K562 (cell line): ENCODE results near the gene RITA1. TPM values are rescaled to one million over a fixed set of nuclear protein-coding genes. Genes with fewer than 3 reads are reported as not detected.

ENCODE experiments used
- ATAC-seq: fragments of 200-7000 bp; cut with Tn5 transposase; 3 replicates; pipeline ENCODE4 v1.9.1; 2020; ENCODE audit warnings: moderate library complexity
- BruUV-seq: library from RNA; stranded (reverse); fragments of 400-500 nt; replicated peaks from 2 replicates; lab custom pipeline; 2021; lab: Mats Ljungman, UMichigan
- CTCF ChIA-PET: fragments of 300-600 bp; formaldehyde crosslinking; extraction: SDS; loops from one replicate; lab custom pipeline; 2021; ENCODE audit warnings: low intra/inter-chr PET ratio; lab: Yijun Ruan, JAX
- POLR2A ChIA-PET: fragments of 300-600, 350-650 bp; sonication (Branson Sonifier 250); formaldehyde crosslinking; extraction: SDS; loops from one replicate; lab custom pipeline; 2021; ENCODE audit warnings: antibody characterized with exemption, inconsistent platforms; lab: Yijun Ruan, JAX
- DNase-seq, 4 experiments: peaks; one replicate each; pipeline versions ENCODE4 v3.0.0 to v3.0.0-alpha.2; 2011 to 2018; ENCODE audit warnings: low spot score in 3 of 4, mixed read lengths in 3 of 4; ENCODE audit errors: extremely low read depth in 1 of 4
- FAIRE-seq: peaks from 2 replicates; lab custom pipeline; 2011; peaks lifted over from hg19 to GRCh38; lab: Jason Lieb, UNC
- H2AFZ ChIP-seq: 2 replicates; pipeline ENCODE4 v1.6.0; 2011; ENCODE audit warnings: low read depth, low read length, control low read depth, inconsistent platforms
- H3K27ac ChIP-seq: fragments of 200-600 bp; 3 replicates; pipeline ENCODE4 v1.8.0; 2011; ENCODE audit warnings: low read depth, mild to moderate bottlenecking, control low read depth, inconsistent platforms, low read length, moderate library complexity, mixed read lengths; ENCODE audit errors: extremely low read depth
- H3K27me3 ChIP-seq, 2 experiments: fragments of 300-600 bp in 1 of 2; 2 replicates in 1 of 2; 3 replicates in 1 of 2; pipeline versions ENCODE4 v1.6.0 to v1.8.0; 2011; ENCODE audit warnings: inconsistent platforms in 2 of 2, low read length in 2 of 2, mild to moderate bottlenecking in 1 of 2, mixed read lengths in 1 of 2, moderate library complexity in 1 of 2; ENCODE audit not compliant: control insufficient read depth in 2 of 2, insufficient read depth in 2 of 2
- H3K36me3 ChIP-seq: fragments of 300-600 bp; 3 replicates; pipeline ENCODE4 v1.8.0; 2011; ENCODE audit warnings: mild to moderate bottlenecking, low read length, inconsistent platforms; ENCODE audit not compliant: control insufficient read depth, insufficient read depth
- H3K4me1 ChIP-seq, 2 experiments: fragments of 200-600 bp in 1 of 2; replicated peaks in 1 of 2; 2 replicates in 1 of 2; 3 replicates in 1 of 2; pipeline versions ENCODE4 v1.5.1 to v1.8.0; 2011; ENCODE audit warnings: inconsistent platforms in 2 of 2, low read length in 2 of 2, mild to moderate bottlenecking in 1 of 2, mixed read lengths in 1 of 2, moderate library complexity in 1 of 2; ENCODE audit not compliant: control insufficient read depth in 2 of 2, insufficient read depth in 2 of 2
- H3K4me2 ChIP-seq: 2 replicates; pipeline ENCODE4 v1.6.1; 2011; ENCODE audit warnings: low read length, control low read depth, inconsistent platforms, mixed read lengths; ENCODE audit not compliant: insufficient read depth
- H3K4me3 ChIP-seq: fragments of 200-600 bp; sonication (generic), shearing (Covaris generic); 2 replicates; pipeline ENCODE4 v1.5.1; 2016; ENCODE audit warnings: control low read depth, inconsistent platforms
- H3K79me2 ChIP-seq: fragments of 200-600 bp; 3 replicates; pipeline ENCODE4 v1.8.0; 2011; ENCODE audit warnings: low read length, inconsistent platforms; ENCODE audit not compliant: control insufficient read depth, insufficient read depth
- H3K9ac ChIP-seq, 2 experiments: 2 replicates each; pipeline versions ENCODE4 v1.6.0 to v1.6.1; 2011; ENCODE audit warnings: low read depth in 2 of 2, low read length in 2 of 2, control low read depth in 1 of 2, inconsistent platforms in 1 of 2, mild to moderate bottlenecking in 1 of 2, mixed read lengths in 1 of 2; ENCODE audit not compliant: insufficient read depth in 1 of 2
- H3K9me1 ChIP-seq: one replicate; pipeline ENCODE4 v1.6.0; 2011; ENCODE audit warnings: inconsistent platforms, mild to moderate bottlenecking, low read length, moderate library complexity; ENCODE audit not compliant: control insufficient read depth, insufficient read depth
- H3K9me3 ChIP-seq: replicated peaks from 2 replicates; pipeline ENCODE4 v1.5.1; 2011; ENCODE audit warnings: low read depth, low read length, inconsistent platforms; ENCODE audit not compliant: control insufficient read depth, insufficient read depth
- H4K20me1 ChIP-seq: replicated peaks from 2 replicates; pipeline ENCODE4 v1.6.1; 2011; ENCODE audit warnings: low read length, inconsistent platforms, mixed read lengths; ENCODE audit not compliant: control insufficient read depth, insufficient read depth
- BCOR ChIP-seq: fragments of 450-650 bp; IDR thresholded peaks from 2 replicates; pipeline ENCODE4 v1.6.1; 2016
- HNRNPK ChIP-seq: fragments of 200-400 bp; formaldehyde crosslinking; IDR thresholded peaks from one replicate; pipeline ENCODE4 v1.6.1; 2018; ENCODE audit warnings: mild to moderate bottlenecking, low read depth, low read length; ENCODE audit not compliant: poor library complexity, severe bottlenecking
- KDM1A ChIP-seq, 2 experiments: fragments of 450-650 bp; IDR thresholded peaks; 2 replicates each; pipeline ENCODE4 v1.6.1; 2016; ENCODE audit warnings: mild to moderate bottlenecking in 2 of 2
- NCOA6 ChIP-seq: fragments of 450-650 bp; IDR thresholded peaks from 2 replicates; pipeline ENCODE4 v1.6.1; 2017; ENCODE audit warnings: mild to moderate bottlenecking
- PTBP1 ChIP-seq: fragments of 200-400 bp; formaldehyde crosslinking; IDR thresholded peaks from 2 replicates; pipeline ENCODE4 v1.6.1; 2017; ENCODE audit warnings: low read depth, low read length
- SMARCA5 ChIP-seq: fragments of 450-650 bp; IDR thresholded peaks from 2 replicates; pipeline ENCODE4 v1.6.1; 2016
- TBP ChIP-seq: optimal IDR thresholded peaks from 2 replicates; pipeline ENCODE3; 2011; ENCODE audit warnings: low read depth, low read length, improper control_type of control experiment
- YY1 ChIP-seq, 3 experiments: IDR thresholded peaks; 2 replicates each; pipeline ENCODE4 v1.6.1; 2011; ENCODE audit warnings: low read length in 2 of 3, mild to moderate bottlenecking in 2 of 3, moderate library complexity in 2 of 3, borderline replicate concordance in 1 of 3, control low read depth in 1 of 3, low read depth in 1 of 3; ENCODE audit not compliant: insufficient read depth in 3 of 3, insufficient replicate concordance in 2 of 3, control insufficient read depth in 1 of 3, insufficient read length in 1 of 3; ENCODE audit errors: extremely low read depth in 1 of 3
- ZFP36 ChIP-seq: fragments of 150-350 bp; IDR thresholded peaks from 2 replicates; pipeline ENCODE4 v1.6.1; 2018; ENCODE audit warnings: low read length, low read depth; ENCODE audit not compliant: partially characterized antibody
- ZKSCAN3 ChIP-seq: fragments of 250-450 bp; sonication (Bioruptor Pico); IDR thresholded peaks from 2 replicates; pipeline ENCODE4 v1.4.0; 2020
- ZKSCAN8 ChIP-seq: fragments of 200-800 bp; sonication (Bioruptor generic); IDR thresholded peaks from 2 replicates; pipeline ENCODE4 v1.6.1; 2016; ENCODE audit warnings: missing genetic modification characterization, missing compliant biosample characterization
- ZNF224 ChIP-seq: sonication (generic); formaldehyde crosslinking; IDR thresholded peaks from 2 replicates; pipeline ENCODE4 v1.8.0; 2022; ENCODE audit warnings: mild to moderate bottlenecking, missing genetic modification reagents
- ZNF436 ChIP-seq: fragments of 250-450, 450-650 bp; sonication (Bioruptor Pico); formaldehyde crosslinking; IDR thresholded peaks from 2 replicates; pipeline ENCODE4 v1.7.0; 2020; ENCODE audit warnings: mild to moderate bottlenecking
- ZNF717 ChIP-seq: fragments of 250-450 bp; sonication (Bioruptor Pico); IDR thresholded peaks from 2 replicates; pipeline ENCODE4 v1.5.0; 2021
- WGBS: fragments of 100-300 bp; shearing (Covaris generic); methylation state at CpG from one replicate; pipeline ENCODE4 v1.1.6; 2016; ENCODE audit warnings: low coverage, mixed read lengths; ENCODE audit not compliant: insufficient coverage; ENCODE audit errors: missing lambda C conversion rate; 5-methylcytosine and 5-hydroxymethylcytosine counted together
- in situ Hi-C: fragments of 300-500 bp; cut with MboI; formaldehyde crosslinking; loops from 4 replicates; pipeline ENCODE4 v1.15.0; 2018; ENCODE audit warnings: inconsistent platforms, mixed read lengths
- intact Hi-C: fragments of 100-400 bp; cut with micrococcal nuclease; formaldehyde crosslinking; loops from 2 replicates; pipeline ENCODE4 v1.14.2; 2022
- polyA plus RNA-seq, 8 experiments: library from polyadenylated mRNA; depleted of rRNA in 4 of 8; stranded (reverse) in 5 of 8; unstranded in 3 of 8; fragments of >200 nt; fragmentation: Nextera tagmentation in 2 of 8; fragmentation: Illumina TruSeq in 1 of 8; extraction: Ambion mirVana in 2 of 8; extraction: Trizol in 1 of 8; gene quantifications; 2 replicates each; pipeline versions ENCODE4 v1.2.1 to v1.2.3, GENCODE V29; 2011 to 2014; ENCODE audit warnings: inconsistent platforms in 1 of 8, missing spikeins in 1 of 8
- total RNA-seq, 7 experiments: library from RNA; depleted of rRNA in 6 of 7; stranded (reverse); fragments of >200 nt in 6 of 7; fragmentation: Illumina TruSeq in 2 of 7; extraction: Trizol in 2 of 7; gene quantifications; 2 replicates each; pipeline versions ENCODE4 v1.2.1 to v1.2.3, GENCODE V29; 2011 to 2021; ENCODE audit warnings: low replicate concordance in 1 of 7
- TF ChIP-seq, protein P1 (sequence below): sonication (generic); formaldehyde crosslinking; IDR thresholded peaks from 2 replicates; pipeline ENCODE4 v1.8.0; 2022; ENCODE audit warnings: missing genetic modification reagents, mild to moderate bottlenecking, moderate library complexity, borderline replicate concordance
- TF ChIP-seq, protein P2 (sequence below): sonication (generic); formaldehyde crosslinking; IDR thresholded peaks from 2 replicates; pipeline ENCODE4 v1.8.1; 2023; ENCODE audit warnings: missing genetic modification reagents, mild to moderate bottlenecking, borderline replicate concordance

The RITA1 gene
- total and polyA plus RNA-seq, 9 of the 15 experiments (the other 6 are each of a cell fraction or from before 2014, with no cell fraction given) = 2.8 to 40.4 (median 18.0) TPM

DNA sequence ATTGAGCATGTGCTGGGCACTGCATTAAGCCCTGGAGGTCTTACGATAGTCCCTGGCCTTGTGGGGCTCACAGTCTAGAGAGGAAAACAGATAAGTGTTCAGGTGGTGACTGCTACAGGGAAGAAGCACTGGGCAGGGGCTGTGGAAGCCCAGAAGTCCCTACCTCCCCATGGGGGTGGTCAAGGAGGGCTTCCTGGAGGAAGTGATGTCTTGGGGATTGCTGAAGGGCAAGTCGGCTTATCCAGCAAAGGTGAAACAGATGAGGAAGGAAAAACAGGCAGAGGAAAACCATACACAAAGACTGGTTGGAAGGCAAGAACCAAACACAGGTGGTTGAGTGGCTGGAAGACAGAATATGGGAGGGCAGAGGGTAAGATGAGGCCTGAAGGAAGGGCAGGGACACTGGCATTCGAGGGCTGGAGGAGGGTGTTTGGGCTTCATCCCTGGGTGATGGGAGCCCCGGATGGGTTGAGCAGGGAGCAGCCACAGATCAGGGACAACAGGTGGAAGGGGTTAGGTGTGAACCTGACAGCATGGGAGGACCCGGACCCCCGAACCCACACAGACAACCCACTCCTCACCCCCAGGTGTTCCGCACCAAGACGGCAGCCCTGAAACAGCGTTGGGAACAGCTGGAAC is 33.2 kb upstream of the RITA1 start:
- peaks cover 5 to 26% of the 10 kb centered on the region in 2 experiments; a peak in 3 of 5 replicates for H3K4me1 ChIP-seq
- FAIRE-seq (peak; percentile 26), DNase-seq (no peak), ATAC-seq (no peak)
- peaks cover 3% of the 10 kb centered on the region for H3K9me1 ChIP-seq
- peak overlapping the region; percentile 97 for H2AFZ ChIP-seq
- ChIA-PET POLR2A (interaction anchor here (0.6 to 1.2 kb wide), 5 partner anchors 9 to 219 kb away, joined by 3 to 4 read pairs (median 3); no protein-coding TSS in a partner anchor), CTCF (interaction anchor here (1.7 kb wide), 1 partner anchor 104 kb away, joined by 8 read pairs; no protein-coding TSS in a partner anchor)
- 5% methylated on average over 9 of the region's 9 CpGs for WGBS
- no TSS peak for BruUV-seq
- peaks cover 8% of the 10 kb centered on the region for H4K20me1 ChIP-seq
- TF ChIP-seq, protein P1, sequence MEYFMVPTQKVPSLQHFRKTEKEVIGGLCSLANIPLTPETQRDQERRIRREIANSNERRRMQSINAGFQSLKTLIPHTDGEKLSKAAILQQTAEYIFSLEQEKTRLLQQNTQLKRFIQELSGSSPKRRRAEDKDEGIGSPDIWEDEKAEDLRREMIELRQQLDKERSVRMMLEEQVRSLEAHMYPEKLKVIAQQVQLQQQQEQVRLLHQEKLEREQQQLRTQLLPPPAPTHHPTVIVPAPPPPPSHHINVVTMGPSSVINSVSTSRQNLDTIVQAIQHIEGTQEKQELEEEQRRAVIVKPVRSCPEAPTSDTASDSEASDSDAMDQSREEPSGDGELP = no peak
- TF ChIP-seq NCOA6 (no peak), ZKSCAN8 (CRISPR knock-in tag) (no peak), ZNF436 (CRISPR knock-in tag) (peak; percentile 63; the same call in 1 of the 2 replicates), SMARCA5 (0 out of 2 replicates have a peak, but pooled peaks have one; percentile 34), BCOR (peak; percentile 81), PTBP1 (peak; percentile 82; the same call in 1 of the 2 replicates), TBP (no peak), YY1 (IDR thresholded peaks at IDR 0.05; ENCODE audit: borderline replicate concordance in 1 of 3, control insufficient read depth in 1 of 3, extremely low read depth in 1 of 3, insufficient read depth in 3 of 3, insufficient read length in 1 of 3, insufficient replicate concordance in 2 of 3, low read depth in 1 of 3, low read length in 2 of 3) (no peak), KDM1A (IDR thresholded peaks at IDR 0.05) (peak in 1 of 2 experiments; percentile 22; a peak in 1 of 4 replicates), ZNF717 (CRISPR knock-in tag) (no peak), HNRNPK (no peak), ZKSCAN3 (no peak), ZNF224 (CRISPR knock-in tag) (no peak), ZFP36 (peak; percentile 94)
- TF ChIP-seq, protein P2, sequence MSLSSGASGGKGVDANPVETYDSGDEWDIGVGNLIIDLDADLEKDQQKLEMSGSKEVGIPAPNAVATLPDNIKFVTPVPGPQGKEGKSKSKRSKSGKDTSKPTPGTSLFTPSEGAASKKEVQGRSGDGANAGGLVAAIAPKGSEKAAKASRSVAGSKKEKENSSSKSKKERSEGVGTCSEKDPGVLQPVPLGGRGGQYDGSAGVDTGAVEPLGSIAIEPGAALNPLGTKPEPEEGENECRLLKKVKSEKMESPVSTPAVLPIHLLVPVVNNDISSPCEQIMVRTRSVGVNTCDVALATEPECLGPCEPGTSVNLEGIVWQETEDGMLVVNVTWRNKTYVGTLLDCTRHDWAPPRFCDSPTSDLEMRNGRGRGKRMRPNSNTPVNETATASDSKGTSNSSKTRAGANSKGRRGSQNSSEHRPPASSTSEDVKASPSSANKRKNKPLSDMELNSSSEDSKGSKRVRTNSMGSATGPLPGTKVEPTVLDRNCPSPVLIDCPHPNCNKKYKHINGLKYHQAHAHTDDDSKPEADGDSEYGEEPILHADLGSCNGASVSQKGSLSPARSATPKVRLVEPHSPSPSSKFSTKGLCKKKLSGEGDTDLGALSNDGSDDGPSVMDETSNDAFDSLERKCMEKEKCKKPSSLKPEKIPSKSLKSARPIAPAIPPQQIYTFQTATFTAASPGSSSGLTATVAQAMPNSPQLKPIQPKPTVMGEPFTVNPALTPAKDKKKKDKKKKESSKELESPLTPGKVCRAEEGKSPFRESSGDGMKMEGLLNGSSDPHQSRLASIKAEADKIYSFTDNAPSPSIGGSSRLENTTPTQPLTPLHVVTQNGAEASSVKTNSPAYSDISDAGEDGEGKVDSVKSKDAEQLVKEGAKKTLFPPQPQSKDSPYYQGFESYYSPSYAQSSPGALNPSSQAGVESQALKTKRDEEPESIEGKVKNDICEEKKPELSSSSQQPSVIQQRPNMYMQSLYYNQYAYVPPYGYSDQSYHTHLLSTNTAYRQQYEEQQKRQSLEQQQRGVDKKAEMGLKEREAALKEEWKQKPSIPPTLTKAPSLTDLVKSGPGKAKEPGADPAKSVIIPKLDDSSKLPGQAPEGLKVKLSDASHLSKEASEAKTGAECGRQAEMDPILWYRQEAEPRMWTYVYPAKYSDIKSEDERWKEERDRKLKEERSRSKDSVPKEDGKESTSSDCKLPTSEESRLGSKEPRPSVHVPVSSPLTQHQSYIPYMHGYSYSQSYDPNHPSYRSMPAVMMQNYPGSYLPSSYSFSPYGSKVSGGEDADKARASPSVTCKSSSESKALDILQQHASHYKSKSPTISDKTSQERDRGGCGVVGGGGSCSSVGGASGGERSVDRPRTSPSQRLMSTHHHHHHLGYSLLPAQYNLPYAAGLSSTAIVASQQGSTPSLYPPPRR (CRISPR knock-in tag) = no peak
- no peaks in the 10 kb centered on the region for H3K36me3 ChIP-seq
- peak overlapping the region; percentile 42 for H3K4me3 ChIP-seq
- in situ Hi-C loops (no loop called here), intact Hi-C loops (loop anchor here (5.0 kb wide), 1 partner anchor 160 kb away; no protein-coding TSS in a partner anchor)
- peak overlapping the region in 1 of 2 experiments; percentile 75; a peak in 3 of 4 replicates for H3K9ac ChIP-seq
- peaks cover 18 to 32% of the 10 kb centered on the region in 2 experiments for H3K27me3 ChIP-seq
- H3K4me2 ChIP-seq = peak overlapping the region; percentile 75
- H3K27ac ChIP-seq = no peak overlapping the region
- no peaks in the 10 kb centered on the region for H3K9me3 ChIP-seq
- no peaks in the 10 kb centered on the region for H3K79me2 ChIP-seq
